Head of caudate nucleus (tissue), 42 donors: ENCODE results near the gene MDH1B.
"Not testable (repeated sequence)": the region's sequence is repeated elsewhere in the genome, so short reads cannot be mapped to it uniquely, and the experiment has no call there.

Experiments used
- DNase-seq, 42 donors: peaks; one replicate each; pipeline versions ENCODE4 v3.0.0 to v3.0.0-alpha.2; 2020 to 2021; ENCODE audit warnings: mixed read lengths in 7 of 42
- intact Hi-C: fragments of 100-400 bp; cut with DNase I; formaldehyde crosslinking; loops from one replicate; pipeline ENCODE4 v1.15.0; 2022

The MDH1B gene

GRCh38 chr2:206780671-206781070 lies 15.5 kb upstream of the MDH1B start:
- no peak for DNase-seq
- intact Hi-C loops, result loop anchor here (10.0 kb wide), 1 partner anchor 86 kb away; no protein-coding TSS in a partner anchor

- intact Hi-C loops, result no loop called here
- no peak for DNase-seq
Observed at GRCh38 chr2:206776432-206776831, 11.3 kb upstream of the MDH1B start.

GRCh38 chr2:206774871-206775270 lies 9.7 kb upstream of the MDH1B start:
- intact Hi-C loops, result no loop called here
- no peak for DNase-seq

GRCh38 chr2:206766057-206766930 lies 1.2 kb upstream of the MDH1B start:
- DNase-seq, result no peak
- intact Hi-C loops, result no loop called here

GRCh38 chr2:206764673-206765241 lies 371 bp downstream of the MDH1B start:
- DNase-seq, result peak in 2 of 42 donors; percentile 14 to 15
- intact Hi-C loops, result no loop called here

- no peak for DNase-seq
- intact Hi-C loops, result no loop called here
Observed at GRCh38 chr2:206756816-206757215, 8.3 kb downstream of the MDH1B start.

GRCh38 chr2:206740800-206741199 lies 24.3 kb downstream of the MDH1B start:
- no peak for DNase-seq
- intact Hi-C loops, result no loop called here

- intact Hi-C loops, result no loop called here
- DNase-seq, result no peak
Observed at GRCh38 chr2:206739271-206739670, 25.9 kb downstream of the MDH1B start.

GRCh38 chr2:206736935-206737334 lies 28.2 kb downstream of the MDH1B start:
- no peak for DNase-seq
- intact Hi-C loops, result no loop called here

- intact Hi-C loops, result no loop called here
- DNase-seq, result no peak
Observed at GRCh38 chr2:206733341-206733740, 31.8 kb downstream of the MDH1B start.

GRCh38 chr2:206728277-206729199 lies 36.6 kb downstream of the MDH1B start:
- peak in 37 of 42 donors; percentile 3 to 86 (median 44) for DNase-seq
- intact Hi-C loops, result no loop called here

- intact Hi-C loops, result no loop called here
Observed at GRCh38 chr2:206727287-206727686, 37.8 kb downstream of the MDH1B start.

GRCh38 chr2:206723288-206723687 lies 41.8 kb downstream of the MDH1B start:
- intact Hi-C loops, result no loop called here
- no peak for DNase-seq

More at GRCh38 chr2:206727287-206727686, 37.8 kb downstream of the MDH1B start:
- no peak for DNase-seq

- intact Hi-C loops, result no loop called here
- no peak for DNase-seq
Observed at GRCh38 chr2:206721256-206721920, 43.7 kb downstream of the MDH1B start.

GRCh38 chr2:206718296-206718695 lies 46.8 kb downstream of the MDH1B start, which contains the start of gene DYTN:
Gene DYTN, minus strand, starts transcription at chr2:206718396. Its CDS starts 117 bp downstream, at chr2:206718279.
- DNase-seq, result no peak
- intact Hi-C loops, result no loop called here

GRCh38 chr2:206716623-206717022 lies 48.5 kb downstream of the MDH1B start:
- intact Hi-C loops, result no loop called here
- no peak for DNase-seq

- DNase-seq, intact Hi-C loops: not testable (repeated sequence)
Observed at GRCh38 chr2:206715183-206715582, 49.9 kb downstream of the MDH1B start.

- peak in 1 of 42 donors; percentile 1 for DNase-seq
- intact Hi-C loops, result no loop called here
Observed at GRCh38 chr2:206713746-206714145, 51.4 kb downstream of the MDH1B start.

- intact Hi-C loops, result no loop called here
- no peak for DNase-seq
Observed at GRCh38 chr2:206708286-206708685, 56.8 kb downstream of the MDH1B start.
